NCI-H2196 treated with DMSO at 0.1 percent for 48 hours (cell line): Measurements from ENCODE around the gene SH3GL2.

Experiments
- DNase-seq: peaks from one replicate; lab custom pipeline; 2025; ENCODE audit not compliant: unreplicated experiment; lab: John Stamatoyannopoulos, UW

SH3GL2 gene

DNA sequence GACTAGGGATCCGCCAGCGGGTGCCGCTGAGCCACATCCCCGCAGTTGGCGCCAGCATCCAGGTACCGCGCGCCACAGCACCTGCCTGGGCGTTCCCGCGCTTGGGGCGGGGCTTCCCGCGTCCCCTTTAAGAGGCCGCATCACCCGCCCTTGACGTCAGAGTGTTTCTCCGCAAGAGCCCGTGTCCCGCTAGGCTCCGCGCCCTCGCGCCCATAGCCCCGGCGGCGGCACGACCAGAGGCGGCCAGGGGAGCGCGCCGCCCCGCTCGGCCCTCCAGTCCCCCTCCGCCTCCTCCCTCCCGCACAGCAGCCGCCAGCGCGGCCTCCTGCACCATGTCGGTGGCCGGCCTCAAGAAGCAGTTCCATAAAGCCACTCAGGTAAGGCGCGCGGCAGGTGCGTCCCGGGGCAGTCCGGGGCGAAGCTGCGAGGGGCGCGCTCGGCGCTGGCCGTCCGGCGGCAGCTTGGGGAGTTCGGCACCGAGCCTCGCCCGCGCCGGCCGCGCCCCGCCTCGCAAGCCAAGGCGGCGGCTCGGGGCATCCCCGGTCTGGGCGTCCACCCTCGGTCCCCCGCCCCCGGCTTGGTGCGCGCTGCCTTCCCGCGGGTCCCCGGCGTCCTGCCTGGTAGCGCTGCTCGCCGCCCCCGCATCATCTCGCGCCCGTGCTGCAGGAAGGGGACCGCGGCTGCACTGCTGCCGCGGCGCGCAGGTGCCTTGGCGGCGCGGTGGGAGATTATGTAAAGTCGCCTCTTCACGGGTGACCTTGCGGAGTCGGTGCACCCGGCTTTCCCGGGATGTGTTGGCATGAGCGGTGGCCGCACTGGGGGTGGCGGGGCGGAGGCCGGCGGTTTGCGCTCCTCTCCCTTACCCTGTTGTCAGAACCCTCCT lies at the start of gene SH3GL2:
SH3GL2 (plus strand) TSS at position 156 of the 883 bp plus-strand sequence.
- peak; percentile 71 for DNase-seq

DNA sequence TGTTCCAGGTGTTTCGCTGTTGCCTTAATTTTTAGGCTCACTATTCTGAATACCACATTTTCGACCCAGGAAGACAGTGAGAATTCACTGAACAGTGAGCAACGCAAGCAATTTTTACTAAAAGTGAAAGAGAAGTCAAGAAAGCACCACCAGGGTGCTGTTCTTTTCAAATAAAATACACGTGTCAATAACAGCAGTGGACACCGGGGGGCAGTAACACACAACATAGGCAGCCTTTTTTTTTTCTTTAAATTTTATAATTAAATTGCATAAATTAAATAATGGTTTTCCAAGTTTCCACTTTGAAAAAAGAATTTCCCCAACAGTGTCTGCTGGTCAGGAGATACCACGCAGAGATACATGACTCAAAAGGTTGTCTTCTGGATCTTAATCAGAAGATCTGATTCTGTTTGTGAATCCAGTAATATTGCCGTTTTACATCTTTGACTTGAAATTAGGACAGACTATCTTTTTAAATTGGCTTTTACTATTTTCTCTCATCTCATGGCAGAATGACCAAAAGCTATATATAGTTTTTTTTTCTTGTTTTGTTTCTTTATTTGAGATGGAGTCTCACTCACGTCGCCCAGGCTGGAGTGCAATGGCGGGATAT lies 47.1 kb upstream of the SH3GL2 start:
- no peak for DNase-seq

DNA sequence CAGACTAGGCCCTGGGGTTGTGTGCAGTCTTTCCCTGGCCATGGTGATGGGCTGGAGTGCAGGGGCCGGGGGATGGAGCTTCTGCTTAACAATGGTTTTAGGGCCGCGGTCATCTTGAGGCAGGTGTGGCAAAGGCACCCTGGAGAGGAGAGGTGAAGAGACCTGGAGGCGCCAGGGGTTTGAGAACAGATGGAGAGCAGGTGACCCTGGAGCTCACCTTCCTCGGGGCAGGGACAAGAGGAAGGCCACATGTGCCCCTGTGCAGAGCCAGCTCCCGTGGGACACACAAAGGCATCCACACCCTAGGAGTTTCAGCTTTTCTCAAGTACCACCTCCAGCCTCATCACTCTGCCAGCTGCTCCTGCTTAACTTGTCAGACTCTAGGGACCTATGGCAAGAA lies 46.4 kb upstream of the SH3GL2 start:
- no peak for DNase-seq

DNA sequence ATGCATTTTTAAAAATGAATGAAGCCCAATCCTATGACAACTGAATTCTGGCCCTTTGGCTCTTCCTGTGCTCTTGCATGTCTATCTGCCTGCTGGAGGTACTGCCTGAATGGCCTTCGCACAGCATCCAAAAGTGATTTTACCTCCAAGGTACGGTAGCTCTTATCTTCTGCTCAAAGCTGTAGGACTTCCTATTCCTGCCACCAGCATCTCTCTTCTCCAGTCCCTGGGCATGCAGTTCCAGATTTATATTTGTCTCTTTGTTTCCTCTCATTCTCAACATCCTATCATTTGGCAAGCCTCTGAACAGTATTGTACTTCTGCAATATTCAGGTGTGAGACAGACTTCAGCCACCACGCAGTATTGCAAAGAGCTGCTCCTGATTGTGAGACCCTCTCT lies 43.7 kb upstream of the SH3GL2 start:
- no peak for DNase-seq

DNA sequence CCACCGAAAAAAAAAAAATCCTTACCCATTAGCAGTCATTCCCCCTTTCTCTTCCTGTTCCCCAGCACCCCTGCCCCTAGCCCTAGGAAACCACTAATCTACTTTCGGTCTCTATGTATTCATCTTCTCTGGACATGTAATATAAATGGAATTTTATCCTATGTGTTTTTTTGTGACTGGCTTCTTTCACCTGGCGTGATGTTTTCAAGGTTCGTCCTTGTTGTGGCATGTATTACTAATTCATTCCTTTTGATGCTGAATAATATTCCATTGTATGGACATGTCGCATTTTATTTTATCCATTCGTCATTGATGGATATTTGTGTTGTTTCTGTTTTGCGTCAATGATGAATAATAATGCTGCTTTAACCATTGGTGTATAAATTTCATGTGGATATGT lies 42.8 kb upstream of the SH3GL2 start:
- DNase-seq = no peak

DNA sequence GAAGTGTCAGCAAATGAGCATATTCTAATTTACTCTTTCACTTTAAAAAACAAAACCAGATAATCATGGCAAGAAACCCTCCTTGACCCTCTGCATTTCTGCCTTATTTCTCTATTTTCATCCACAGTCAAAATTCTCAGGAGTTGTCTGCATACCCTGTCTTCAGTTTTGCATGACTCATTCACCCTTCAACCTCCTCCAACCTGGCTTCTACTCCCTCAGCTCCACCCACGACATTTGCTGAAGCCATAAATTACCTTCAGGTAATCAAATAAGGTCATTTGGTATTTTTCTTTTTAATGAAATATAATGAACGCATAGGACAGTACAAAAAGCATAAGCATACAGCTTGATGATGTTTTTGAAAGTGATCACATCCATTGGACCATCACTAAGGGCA lies 27.8 kb upstream of the SH3GL2 start:
- no peak for DNase-seq

DNA sequence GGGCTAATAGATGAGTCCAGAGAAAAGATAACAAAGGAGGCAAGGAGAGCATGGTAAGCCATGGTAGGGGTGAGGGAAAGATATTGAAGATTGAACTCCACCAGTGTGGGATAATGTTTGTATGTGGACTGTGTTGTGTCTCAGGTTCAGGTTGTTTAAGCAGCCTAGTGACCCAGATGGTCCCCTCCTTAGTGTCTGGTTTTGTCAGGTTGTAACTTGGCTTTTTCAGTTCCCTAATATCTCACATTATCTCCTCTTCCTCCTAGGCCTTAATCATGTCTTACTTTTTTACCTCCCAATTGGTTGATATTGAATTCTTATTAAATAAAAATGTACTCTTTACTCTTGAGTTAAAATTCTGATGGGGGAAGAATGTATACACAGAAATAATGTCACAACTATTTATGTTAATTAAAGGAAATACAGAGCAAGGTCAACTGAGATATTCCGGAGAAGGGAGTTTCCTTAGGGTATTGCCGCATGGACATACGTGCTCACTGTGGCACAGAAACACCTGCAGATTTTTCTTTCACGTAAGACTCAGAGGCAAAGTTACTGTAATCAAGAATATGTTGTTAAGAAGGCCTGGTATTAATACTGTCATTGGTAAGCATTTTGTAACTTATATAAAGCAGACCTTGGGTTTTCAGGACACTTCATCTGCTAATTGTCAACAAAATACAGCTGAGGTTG lies 23.4 kb upstream of the SH3GL2 start:
- no peak for DNase-seq

DNA sequence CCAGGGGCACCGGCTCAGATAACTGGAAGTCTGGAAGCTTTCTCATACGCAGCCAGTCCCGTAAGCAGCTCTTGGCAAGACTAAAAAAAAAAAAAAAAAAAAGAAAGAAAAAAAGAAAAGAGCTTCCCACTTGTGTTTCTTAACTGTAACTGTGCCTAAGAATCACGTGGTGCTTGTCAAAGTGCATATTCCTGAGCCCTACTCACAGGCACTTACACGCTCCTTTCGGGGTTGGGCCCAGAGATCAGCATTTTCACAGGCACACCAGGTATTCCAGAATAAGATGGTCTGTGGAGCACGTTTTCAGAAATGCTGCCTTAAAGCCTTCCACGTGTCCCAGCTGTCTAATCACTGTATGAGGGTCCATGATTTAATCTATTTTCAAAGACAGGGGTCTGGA lies 22.6 kb upstream of the SH3GL2 start:
- no peak for DNase-seq

DNA sequence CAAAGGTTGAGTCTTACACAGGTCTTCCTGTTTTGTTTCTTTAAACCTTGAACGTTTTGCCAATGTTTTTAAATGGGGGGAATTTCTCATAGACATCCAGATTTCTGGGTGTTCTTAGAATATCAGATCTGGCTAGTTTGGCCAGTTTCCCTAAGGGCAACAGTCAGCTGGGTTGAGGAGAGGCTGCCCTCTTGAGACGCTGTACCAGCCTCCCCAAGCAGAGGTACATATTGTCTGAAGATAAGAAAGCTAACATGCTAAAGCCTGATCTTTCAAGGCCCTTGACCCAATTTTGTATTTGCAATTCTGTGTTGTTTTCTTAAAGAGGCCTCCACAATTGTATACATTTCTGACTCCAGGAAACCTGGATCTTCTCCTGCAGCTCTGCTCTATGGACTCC lies 21.9 kb upstream of the SH3GL2 start:
- no peak for DNase-seq

DNA sequence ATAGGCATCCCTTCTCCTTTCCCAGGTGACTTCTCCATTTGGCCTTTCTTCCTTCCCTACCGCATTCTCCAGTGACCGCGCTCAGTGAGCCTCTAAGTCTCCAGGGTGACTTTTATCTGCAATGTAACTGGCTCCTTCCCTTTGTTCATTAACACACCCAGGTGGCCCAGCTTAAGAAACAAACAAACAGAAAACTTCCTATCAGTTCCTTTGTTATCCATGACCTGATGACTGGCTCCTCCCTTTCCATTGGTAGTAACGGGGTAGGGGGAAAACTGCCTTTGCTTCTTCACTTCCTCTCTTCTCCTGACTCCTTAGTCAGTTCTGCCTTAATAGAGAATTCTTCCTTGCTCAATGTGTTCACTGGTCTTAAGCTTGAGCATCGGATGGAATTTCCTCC lies 7.0 kb upstream of the SH3GL2 start:
- no peak for DNase-seq

DNA sequence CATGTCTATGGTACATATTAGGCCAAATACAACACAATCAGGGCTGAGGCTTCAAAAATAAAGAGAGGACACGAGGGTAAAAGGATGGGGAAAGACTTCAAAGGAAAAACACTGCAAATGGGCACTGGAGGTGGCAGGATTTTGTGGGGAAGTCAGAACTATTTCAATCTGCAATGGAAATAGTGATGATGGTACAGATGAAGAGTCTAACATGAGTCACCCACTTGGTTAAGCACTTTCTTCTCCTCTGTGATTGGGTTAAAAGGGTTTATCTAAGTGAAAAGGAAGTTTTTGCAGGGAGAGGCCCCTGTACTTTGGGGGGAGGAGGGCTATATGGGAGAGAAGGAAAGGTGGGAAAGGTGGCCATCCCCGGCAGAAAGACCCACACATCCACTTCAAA lies 4.5 kb upstream of the SH3GL2 start:
- no peak for DNase-seq

DNA sequence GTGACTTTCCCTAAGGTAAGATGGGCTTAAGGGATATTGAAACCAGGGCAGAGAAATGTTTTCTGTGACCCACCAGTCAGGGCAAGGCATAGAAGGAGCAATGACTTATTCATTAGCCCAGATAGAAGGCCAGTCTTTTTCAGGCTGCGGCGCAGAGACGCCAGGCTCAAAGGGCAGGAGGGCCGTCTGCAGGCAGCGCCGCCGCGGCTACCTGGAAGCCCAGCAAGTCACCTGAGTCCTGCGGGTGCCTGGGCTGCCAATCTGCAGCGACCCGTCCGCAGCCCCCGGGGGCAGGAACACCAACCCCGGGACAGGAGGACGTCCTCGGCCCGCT lies 322 bp upstream of the SH3GL2 start:
- no peak for DNase-seq

DNA sequence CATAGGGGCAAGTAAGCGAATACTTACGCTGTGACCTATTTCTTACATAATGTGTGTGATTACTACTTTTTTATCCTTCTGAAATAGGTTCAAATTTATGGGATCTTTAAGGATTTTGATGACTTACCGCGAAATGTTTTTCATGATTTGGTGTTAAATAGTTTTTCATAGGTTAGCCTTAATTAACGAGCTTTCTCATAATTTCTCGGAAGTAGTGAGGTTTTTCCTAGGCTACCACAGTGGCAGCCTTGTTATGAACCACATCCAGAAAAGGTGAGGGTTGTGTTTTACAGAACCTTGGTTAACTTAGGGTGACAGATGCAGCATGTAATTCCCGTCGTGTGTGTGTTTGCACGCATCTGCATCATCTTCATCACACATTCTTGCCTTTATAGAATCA lies 1.3 kb downstream of the SH3GL2 start:
- no peak for DNase-seq

DNA sequence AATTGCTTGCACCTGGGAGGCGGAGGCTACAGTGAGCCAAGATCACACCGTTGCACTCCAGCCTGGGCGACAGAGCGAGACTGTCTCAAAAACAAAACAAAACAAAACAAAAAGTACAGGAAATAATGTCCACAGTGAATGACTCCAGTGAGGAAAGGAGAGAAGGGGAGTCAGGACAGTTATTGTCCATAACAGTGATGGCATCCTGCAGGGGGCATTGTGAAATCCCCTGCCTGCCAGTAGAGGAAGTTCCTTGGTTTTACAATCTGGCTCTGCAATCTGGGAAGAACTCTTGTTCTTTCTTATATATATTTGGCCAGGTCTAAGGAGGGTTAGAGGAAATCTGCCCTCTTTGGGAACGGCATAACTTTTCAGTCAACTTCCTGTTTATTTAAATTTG lies 8.2 kb downstream of the SH3GL2 start:
- no peak for DNase-seq

DNA sequence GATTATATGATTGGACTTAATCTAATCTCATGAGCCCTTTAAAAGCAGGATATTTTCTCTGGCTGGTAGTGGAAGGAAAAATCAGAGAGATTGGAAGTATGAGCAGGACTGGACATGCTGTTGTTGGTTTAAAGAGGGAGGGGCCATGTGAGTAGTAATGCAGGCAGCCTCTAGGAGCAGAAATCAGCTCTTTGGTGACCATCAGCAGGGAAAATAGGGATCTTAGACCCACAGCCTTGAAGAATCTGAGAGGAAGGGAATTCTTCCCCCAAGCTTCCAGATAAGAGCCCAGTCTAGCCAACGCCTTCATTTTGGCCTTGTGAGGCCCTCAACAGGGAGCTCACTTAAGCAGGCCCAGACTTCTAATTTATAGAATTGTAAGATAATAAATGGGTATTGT lies 9.5 kb downstream of the SH3GL2 start:
- no peak for DNase-seq

DNA sequence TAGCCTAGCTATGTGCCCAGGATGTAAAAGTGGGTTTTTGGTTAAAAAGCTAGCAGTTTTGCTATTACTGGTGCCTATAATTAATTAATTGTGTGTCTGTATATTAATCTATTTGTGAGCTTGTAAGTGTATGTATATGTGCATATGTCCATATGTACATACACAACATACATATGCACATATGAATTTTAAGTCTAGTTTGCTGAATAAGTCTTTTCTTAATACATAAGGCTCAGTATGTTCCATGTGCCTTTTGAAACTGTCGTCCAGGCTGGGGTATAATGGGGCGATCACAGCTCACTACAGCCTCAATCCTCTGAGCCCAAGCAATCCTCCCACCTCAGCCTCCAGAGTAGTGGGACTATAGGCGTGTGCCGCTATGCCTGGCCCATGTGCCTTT lies 10.1 kb downstream of the SH3GL2 start:
- no peak for DNase-seq

DNA sequence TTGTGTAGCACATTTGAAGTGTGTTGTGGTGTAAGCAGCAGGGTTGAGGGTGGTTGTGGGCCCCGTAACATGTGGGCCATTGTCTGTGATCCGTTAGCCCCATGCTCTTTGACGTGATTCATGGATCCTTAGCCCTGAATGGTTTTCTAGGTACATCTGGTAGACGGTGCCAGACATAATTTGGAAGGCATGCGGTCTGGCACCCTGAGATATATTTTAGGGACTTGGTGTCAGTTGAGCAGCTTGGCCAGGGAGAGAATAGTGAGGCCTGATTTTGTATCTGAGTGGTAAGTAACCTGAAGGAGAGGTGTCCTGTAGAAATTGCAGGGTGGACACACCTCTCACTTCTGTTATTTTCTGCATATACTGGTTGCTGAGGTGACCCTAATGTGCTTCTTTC lies 10.9 kb downstream of the SH3GL2 start:
- DNase-seq = no peak

DNA sequence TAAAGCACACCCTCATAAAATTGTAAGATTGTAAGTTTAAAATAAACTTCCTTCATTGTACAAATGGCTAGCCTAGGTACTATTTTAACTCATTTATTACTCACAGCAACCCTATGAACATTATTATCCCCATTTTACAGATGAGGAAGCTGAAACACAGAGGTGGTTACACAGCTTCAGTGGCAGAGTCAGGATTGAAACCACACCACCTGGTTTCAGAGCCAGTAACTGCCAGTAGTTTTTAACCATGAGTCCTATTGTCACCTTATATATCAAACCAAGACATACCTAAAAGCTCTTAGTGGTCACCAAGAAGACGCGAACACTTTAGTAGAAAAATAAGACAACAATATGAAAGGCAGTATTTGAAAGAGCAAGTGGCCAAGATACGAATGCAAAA lies 16.1 kb downstream of the SH3GL2 start:
- DNase-seq = no peak

DNA sequence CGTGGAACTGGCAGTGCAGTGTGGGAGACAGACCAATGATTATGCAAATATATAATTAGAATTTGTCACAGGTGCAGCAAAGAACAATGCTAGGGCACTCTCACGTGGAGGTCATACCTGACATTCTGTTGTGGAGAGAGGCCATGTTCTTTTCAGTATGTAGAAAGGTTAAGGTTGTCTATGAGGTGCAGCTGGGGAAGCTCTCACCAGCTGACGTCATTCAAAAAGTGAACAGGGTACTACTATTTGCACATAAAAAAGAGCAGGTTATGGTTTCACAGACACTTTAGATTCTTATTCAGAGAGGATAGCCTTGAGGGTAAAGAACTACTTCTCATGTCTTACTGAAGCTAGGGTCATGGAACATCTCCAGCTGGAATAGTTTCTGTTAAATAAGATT lies 19.1 kb downstream of the SH3GL2 start:
- no peak for DNase-seq

DNA sequence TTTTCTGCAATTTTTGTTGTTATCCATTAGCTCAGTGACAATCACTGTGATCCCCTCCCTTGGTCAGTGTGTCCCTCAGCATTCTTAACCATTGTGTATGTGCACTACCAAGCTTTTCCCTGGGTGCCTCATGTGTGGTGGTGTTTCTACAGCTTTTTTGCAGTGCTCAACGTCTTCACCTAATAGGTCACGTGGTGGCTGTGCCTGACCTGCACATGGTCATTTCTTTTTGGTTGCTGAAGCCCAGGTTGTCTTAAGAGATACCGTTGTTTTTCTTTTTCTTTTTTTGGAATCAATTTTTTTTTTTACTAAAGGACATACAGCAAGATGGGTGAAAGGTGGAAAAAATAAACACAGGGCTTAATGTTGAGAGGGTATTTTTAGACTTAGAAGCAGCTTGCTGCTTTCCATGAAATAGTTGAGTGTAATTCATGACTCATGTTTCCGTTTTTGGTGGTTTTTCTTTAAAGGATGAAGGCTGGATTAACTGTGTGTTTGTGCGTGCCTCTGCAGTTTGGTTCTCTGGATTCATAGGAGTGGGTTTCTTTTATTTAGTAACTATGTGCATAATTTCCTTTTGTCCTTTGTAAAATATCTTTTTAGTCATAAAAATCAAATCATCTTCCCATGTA lies 22.2 kb downstream of the SH3GL2 start:
- DNase-seq = no peak

DNA sequence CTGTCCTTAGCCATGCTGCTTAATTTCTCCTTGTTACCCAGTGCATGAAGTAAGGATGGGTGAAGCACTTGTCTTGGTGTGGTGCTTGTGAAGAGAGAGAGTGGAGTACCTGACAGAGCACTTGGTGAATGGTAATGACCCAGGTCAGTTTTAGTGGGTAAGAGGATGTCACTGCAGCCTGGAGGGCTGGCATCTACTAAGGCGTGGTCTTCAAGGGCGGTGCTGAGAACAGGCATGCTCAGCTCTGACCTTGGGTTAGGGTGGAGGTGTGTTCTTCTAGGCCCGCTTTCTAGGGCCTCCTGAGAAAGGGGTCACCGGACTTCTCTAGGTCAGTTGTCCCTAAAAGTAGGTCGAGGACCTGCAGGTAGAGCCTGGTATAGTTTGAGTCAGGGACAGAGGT lies 25.7 kb downstream of the SH3GL2 start:
- DNase-seq = no peak
